Trophoblast cell (in vitro differentiated cells and primary cell): ENCODE results near the gene TLE2.
"Not testable (repeated sequence)": the region's sequence is repeated elsewhere in the genome, so short reads cannot be mapped to it uniquely, and the experiment has no call there.

ENCODE experiments used
- DNase-seq, 2 donors: peaks; one replicate each; pipeline ENCODE4 v3.0.0-alpha.2; 2016
- H2AFZ ChIP-seq: 2 replicates; pipeline ENCODE4 v1.6.1; 2013; ENCODE audit warnings: low read length, moderate library complexity, mild to moderate bottlenecking; ENCODE audit not compliant: insufficient read depth, poor library complexity
- H2AK5ac ChIP-seq: 2 replicates; pipeline ENCODE4 v1.6.1; 2013; ENCODE audit warnings: mild to moderate bottlenecking, low read length
- H2BK120ac ChIP-seq: 2 replicates; pipeline ENCODE4 v1.6.1; 2013; ENCODE audit warnings: low read length, mild to moderate bottlenecking, moderate library complexity; ENCODE audit not compliant: insufficient read depth, poor library complexity
- H2BK12ac ChIP-seq: 2 replicates; pipeline ENCODE4 v1.6.1; 2013; ENCODE audit warnings: mild to moderate bottlenecking, low read length, moderate library complexity
- H2BK5ac ChIP-seq: 2 replicates; pipeline ENCODE4 v1.6.1; 2013; ENCODE audit warnings: low read length, low read depth, moderate library complexity, mild to moderate bottlenecking; ENCODE audit not compliant: poor library complexity
- H3K14ac ChIP-seq: 2 replicates; pipeline ENCODE4 v1.6.1; 2013; ENCODE audit warnings: mild to moderate bottlenecking, low read length
- H3K18ac ChIP-seq: 2 replicates; pipeline ENCODE4 v1.6.1; 2013; ENCODE audit warnings: mild to moderate bottlenecking, low read length
- H3K23ac ChIP-seq: 2 replicates; pipeline ENCODE4 v1.6.1; 2013; ENCODE audit warnings: low read length
- H3K27ac ChIP-seq: 2 replicates; pipeline ENCODE4 v1.5.1; 2013; ENCODE audit warnings: low read depth, mild to moderate bottlenecking, inconsistent platforms, low read length, moderate library complexity
- H3K27me3 ChIP-seq: 2 replicates; pipeline ENCODE4 v1.6.1; 2013; ENCODE audit warnings: inconsistent platforms, mild to moderate bottlenecking, low read length, moderate library complexity; ENCODE audit not compliant: insufficient read depth
- H3K36me3 ChIP-seq, 2 experiments: 1 replicate in 1 of 2; 2 replicates in 1 of 2; pipeline ENCODE4 v1.6.1; 2013; ENCODE audit warnings: low read length in 2 of 2, mild to moderate bottlenecking in 2 of 2, moderate library complexity in 1 of 2; ENCODE audit not compliant: insufficient read depth in 2 of 2, control insufficient read depth in 1 of 2
- H3K4ac ChIP-seq: 2 replicates; pipeline ENCODE4 v1.6.1; 2013; ENCODE audit warnings: low read depth, mild to moderate bottlenecking, low read length, moderate library complexity
- H3K4me1 ChIP-seq, 2 experiments: 1 replicate in 1 of 2; 2 replicates in 1 of 2; pipeline ENCODE4 v1.6.1; 2013; ENCODE audit warnings: low read length in 2 of 2, mild to moderate bottlenecking in 2 of 2, moderate library complexity in 1 of 2; ENCODE audit not compliant: insufficient read depth in 2 of 2, control insufficient read depth in 1 of 2
- H3K4me2 ChIP-seq: 2 replicates; pipeline ENCODE4 v1.6.1; 2013; ENCODE audit warnings: inconsistent platforms, mild to moderate bottlenecking, low read length, moderate library complexity
- H3K4me3 ChIP-seq: 2 replicates; pipeline ENCODE4 v1.5.1; 2013; ENCODE audit warnings: mild to moderate bottlenecking, low read depth, low read length, inconsistent platforms
- H3K79me1 ChIP-seq: one replicate; pipeline ENCODE4 v1.6.1; 2013; ENCODE audit warnings: low read length
- H3K79me2 ChIP-seq: 2 replicates; pipeline ENCODE4 v1.6.1; 2013; ENCODE audit warnings: low read length, mild to moderate bottlenecking; ENCODE audit not compliant: control insufficient read depth, insufficient read depth, poor library complexity
- H3K9ac ChIP-seq: 2 replicates; pipeline ENCODE4 v1.6.1; 2013; ENCODE audit warnings: mild to moderate bottlenecking, low read length
- H3K9me3 ChIP-seq: 2 replicates; pipeline ENCODE4 v1.6.1; 2013; ENCODE audit warnings: low read depth, mild to moderate bottlenecking, control low read depth, inconsistent platforms, low read length; ENCODE audit not compliant: insufficient read depth
- H4K12ac ChIP-seq: 2 replicates; pipeline ENCODE4 v1.6.1; 2013; ENCODE audit warnings: low read depth, mild to moderate bottlenecking, low read length, moderate library complexity
- H4K8ac ChIP-seq: 2 replicates; pipeline ENCODE4 v1.6.1; 2013; ENCODE audit warnings: low read depth, mild to moderate bottlenecking, low read length, moderate library complexity
- H4K91ac ChIP-seq: one replicate; pipeline ENCODE4 v1.6.1; 2013; ENCODE audit warnings: low read depth, mild to moderate bottlenecking, low read length, moderate library complexity
- WGBS: extraction: QIAGEN DNeasy Blood & Tissue Kit; methylation state at CpG from one replicate; pipeline ENCODE4 v1.1.7; 2013; ENCODE audit warnings: missing lambda C conversion rate; ENCODE audit not compliant: insufficient read length, insufficient coverage; ENCODE audit errors: extremely low coverage; 5-methylcytosine and 5-hydroxymethylcytosine counted together

The TLE2 gene

DNA sequence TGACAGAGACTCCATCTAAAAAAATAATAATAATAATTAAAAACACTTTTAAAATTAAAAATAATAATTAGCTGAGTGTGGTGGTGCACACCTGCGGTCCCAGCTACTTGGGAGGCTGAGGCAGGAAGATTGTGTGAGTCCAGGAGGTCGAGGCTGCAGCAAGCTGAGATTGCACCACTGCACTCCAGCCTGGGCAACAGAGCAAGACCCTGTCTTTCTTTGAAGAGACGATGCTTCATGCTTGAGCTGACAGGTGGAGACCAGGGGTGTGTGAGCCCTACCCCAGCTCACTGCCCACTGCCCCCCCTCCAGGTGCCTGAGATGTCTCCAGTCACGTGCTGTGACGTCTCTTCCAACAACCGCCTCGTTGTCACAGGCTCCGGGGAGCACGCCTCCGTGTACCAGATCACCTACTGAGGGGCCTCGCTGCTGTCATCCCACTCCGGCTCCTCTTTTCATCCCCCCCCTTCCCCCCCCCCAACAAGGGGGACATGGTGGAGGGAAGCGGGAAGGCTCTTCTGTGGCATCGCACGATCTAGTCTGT is 34.4 kb downstream of the TLE2 start:
- Histone ChIP-seq H4K91ac (no peak overlapping the region), H2BK12ac (no peak overlapping the region), H2BK120ac (no peak overlapping the region), H3K23ac (no peak overlapping the region), H3K4ac (no peak overlapping the region), H3K9ac (no peak overlapping the region), H3K4me1 (no peaks in the 10 kb centered on the region), H3K36me3 (no peaks in the 10 kb centered on the region), H3K27ac (no peak overlapping the region), H3K27me3 (no peaks in the 10 kb centered on the region), H2AFZ (no peak overlapping the region), H3K14ac (no peak overlapping the region), H2BK5ac (no peak overlapping the region), H4K12ac (no peak overlapping the region), H4K8ac (no peak overlapping the region), H3K9me3 (peaks cover 2% of the 10 kb centered on the region), H3K4me2 (no peak overlapping the region), H3K79me2 (no peaks in the 10 kb centered on the region), H3K4me3 (no peak overlapping the region), H3K18ac (no peak overlapping the region), H3K79me1 (no peaks in the 10 kb centered on the region), H2AK5ac (no peak overlapping the region)
- no peak for DNase-seq
- WGBS: no CpG with 5 or more reads among the region's 15 CpGs

GRCh38 chr19:2993579-2993978 is 35.5 kb downstream of the TLE2 start:
- WGBS: no CpG with 5 or more reads among the region's 9 CpGs

GRCh38 chr19:2992958-2993357 is 36.1 kb downstream of the TLE2 start:
- H2BK120ac ChIP-seq: no peak overlapping the region
- H3K4me2 ChIP-seq: no peak overlapping the region
- no peak overlapping the region for H2BK12ac ChIP-seq
- WGBS: no CpG with 5 or more reads among the region's 14 CpGs
- H3K79me2 ChIP-seq: no peaks in the 10 kb centered on the region
- H4K91ac ChIP-seq: no peak overlapping the region
- H3K9ac ChIP-seq: no peak overlapping the region
- H2AFZ ChIP-seq: no peak overlapping the region
- no peak overlapping the region for H2AK5ac ChIP-seq
- H4K12ac ChIP-seq: no peak overlapping the region
- no peak for DNase-seq
- H3K27me3 ChIP-seq: no peaks in the 10 kb centered on the region
- H3K9me3 ChIP-seq: peaks cover 2% of the 10 kb centered on the region
- H3K23ac ChIP-seq: no peak overlapping the region
- no peaks in the 10 kb centered on the region for H3K4me1 ChIP-seq
- no peak overlapping the region for H3K18ac ChIP-seq
- no peak overlapping the region for H3K4me3 ChIP-seq
- H3K14ac ChIP-seq: no peak overlapping the region
- H3K36me3 ChIP-seq: no peaks in the 10 kb centered on the region
- no peak overlapping the region for H3K4ac ChIP-seq
- no peak overlapping the region for H2BK5ac ChIP-seq
- H4K8ac ChIP-seq: no peak overlapping the region
- H3K27ac ChIP-seq: no peak overlapping the region
- H3K79me1 ChIP-seq: no peaks in the 10 kb centered on the region

More at GRCh38 chr19:2993579-2993978, 35.5 kb downstream of the TLE2 start:
- Histone ChIP-seq H3K27me3 (no peaks in the 10 kb centered on the region), H3K18ac (no peak overlapping the region), H3K79me1 (no peaks in the 10 kb centered on the region), H3K27ac (no peak overlapping the region), H3K36me3 (no peaks in the 10 kb centered on the region), H2BK5ac (no peak overlapping the region), H3K23ac (no peak overlapping the region), H2AFZ (no peak overlapping the region), H4K8ac (no peak overlapping the region), H2BK12ac (no peak overlapping the region), H3K4me2 (no peak overlapping the region), H3K9me3 (peaks cover 2% of the 10 kb centered on the region), H3K9ac (no peak overlapping the region), H4K91ac (no peak overlapping the region), H3K4ac (no peak overlapping the region), H2BK120ac (no peak overlapping the region), H3K4me3 (no peak overlapping the region), H3K79me2 (no peaks in the 10 kb centered on the region), H3K4me1 (no peaks in the 10 kb centered on the region), H3K14ac (no peak overlapping the region), H4K12ac (no peak overlapping the region), H2AK5ac (no peak overlapping the region)
- DNase-seq: no peak

DNA sequence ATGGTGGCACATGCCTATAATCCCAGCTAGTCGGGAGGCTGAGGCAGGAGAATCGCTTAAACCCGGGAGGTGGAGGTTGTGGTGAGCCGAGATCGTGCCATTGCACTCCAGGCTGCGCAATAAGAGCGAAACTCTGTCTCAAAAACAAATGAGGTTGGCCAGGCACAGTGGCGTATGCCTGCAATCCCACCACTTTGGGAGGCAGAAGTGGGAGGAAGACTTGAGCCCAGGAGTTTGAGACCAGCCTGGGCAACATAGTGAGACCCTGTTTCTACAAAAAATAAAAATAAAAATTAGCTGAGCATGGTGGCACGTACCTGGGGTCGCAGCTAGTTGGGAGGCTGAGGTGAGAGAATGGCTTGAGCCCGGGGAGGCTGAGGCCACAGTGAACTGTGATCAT is 36.7 kb downstream of the TLE2 start:
- not testable (repeated sequence) for DNase-seq, H2BK12ac ChIP-seq, H4K8ac ChIP-seq, H3K9ac ChIP-seq, H3K79me1 ChIP-seq, H2BK5ac ChIP-seq, H3K4ac ChIP-seq, H3K79me2 ChIP-seq, H4K12ac ChIP-seq, H3K18ac ChIP-seq, H3K9me3 ChIP-seq, H2AFZ ChIP-seq, H3K27ac ChIP-seq, H3K27me3 ChIP-seq, H2BK120ac ChIP-seq, H3K4me2 ChIP-seq, H3K23ac ChIP-seq, H3K4me3 ChIP-seq, H4K91ac ChIP-seq, H3K36me3 ChIP-seq, H2AK5ac ChIP-seq, H3K4me1 ChIP-seq, H3K14ac ChIP-seq
- WGBS: no CpG with 5 or more reads among the region's 11 CpGs
